GM12801 (cell line): ENCODE measurements around the gene JAGN1.

ENCODE experiments used
- CTCF ChIP-seq: IDR thresholded peaks from one replicate; pipeline ENCODE4 v1.5.1; 2011; ENCODE audit warnings: control low read depth; ENCODE audit not compliant: insufficient read length; ENCODE audit errors: extremely low read depth

The JAGN1 gene

GRCh38 chr3:9934235-9934621, 43.8 kb downstream of the JAGN1 start:
- no peak for TF ChIP-seq CTCF

DNA sequence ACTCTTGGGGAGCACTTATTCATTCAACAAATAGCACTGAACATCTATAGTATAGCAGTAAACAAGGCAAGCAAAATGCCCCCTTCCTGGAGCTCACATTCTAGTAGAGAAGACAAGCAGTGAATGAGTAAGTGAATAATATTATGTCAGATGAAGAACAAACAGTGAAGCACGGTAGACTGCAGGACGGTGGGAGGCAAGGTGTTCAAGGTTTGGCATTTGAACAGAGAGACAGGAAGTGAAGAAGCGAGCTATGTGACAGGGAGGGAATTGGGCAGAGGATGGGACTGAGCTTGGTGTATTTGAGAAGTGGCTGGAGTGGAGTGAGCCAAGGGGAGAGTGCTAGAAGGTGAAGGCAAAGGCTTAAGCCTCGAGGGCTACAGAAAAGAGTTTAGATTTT, 44.6 kb downstream of the JAGN1 start:
- TF ChIP-seq CTCF, result no peak

DNA sequence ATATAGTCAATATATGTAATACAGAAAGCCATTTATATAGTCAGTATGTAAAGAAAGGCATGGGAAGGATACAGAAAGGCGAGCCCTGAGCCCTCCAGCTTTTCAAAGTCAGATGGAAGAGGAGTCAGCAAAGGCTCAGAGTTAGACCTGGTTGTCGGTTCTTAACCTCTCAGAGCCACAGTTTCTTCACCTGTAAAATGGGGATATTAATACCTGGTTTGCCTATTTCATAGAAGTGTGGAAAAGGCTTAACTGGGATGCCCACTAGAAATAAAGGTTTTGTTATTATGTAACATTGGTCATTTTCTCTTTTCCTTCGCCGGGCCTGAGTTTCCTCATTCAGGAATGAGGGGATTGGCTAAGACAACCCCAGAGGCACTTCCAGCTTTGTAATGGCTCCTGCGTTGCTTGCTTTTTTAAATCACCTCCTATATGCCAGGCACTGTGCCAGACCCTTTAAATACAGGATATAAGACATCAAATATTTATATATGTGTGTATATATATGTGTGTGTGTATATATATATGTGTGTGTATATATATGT, 45.6 kb downstream of the JAGN1 start:
- no peak for TF ChIP-seq CTCF

DNA sequence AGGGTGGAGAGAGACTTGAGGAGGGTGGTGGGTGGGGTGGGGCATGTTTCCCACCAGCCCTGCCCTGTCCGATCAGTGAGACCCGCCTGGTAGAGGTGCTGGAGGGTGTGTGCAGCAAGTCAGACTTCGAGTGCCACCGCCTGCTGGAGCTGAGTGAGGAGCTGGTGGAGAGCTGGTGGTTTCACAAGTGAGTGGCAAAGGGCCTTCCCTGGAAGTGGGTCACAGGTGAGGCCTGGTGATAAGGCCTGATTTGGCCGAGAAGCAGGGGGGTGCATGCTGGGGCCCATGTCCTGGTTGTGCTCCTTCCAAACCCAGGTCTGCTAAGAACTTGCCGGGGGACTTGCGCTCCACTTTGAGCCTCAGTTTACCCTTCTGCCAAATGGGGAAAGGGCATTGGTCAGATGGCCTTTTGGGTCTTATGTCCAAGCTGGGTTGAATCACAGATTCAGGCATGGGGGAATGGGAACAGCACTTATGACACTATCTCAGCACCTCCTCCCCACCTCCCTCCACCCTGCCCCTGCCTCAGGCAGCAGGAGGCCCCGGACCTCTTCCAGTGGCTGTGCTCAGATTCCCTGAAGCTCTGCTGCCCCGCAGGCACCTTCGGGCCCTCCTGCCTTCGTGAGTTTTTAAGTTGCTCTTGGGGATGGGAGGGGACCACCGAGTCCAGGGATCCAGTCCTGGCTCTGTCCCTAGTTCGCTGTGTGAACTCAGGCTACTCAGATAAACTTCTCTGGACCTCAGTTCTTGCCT, 47.3 kb downstream of the JAGN1 start:
- no peak for TF ChIP-seq CTCF

- no peak for TF ChIP-seq CTCF
Measured at GRCh38 chr3:9938966-9939365, 48.6 kb downstream of the JAGN1 start.

- no peak for TF ChIP-seq CTCF
Measured at GRCh38 chr3:9940746-9941145, 50.3 kb downstream of the JAGN1 start.

DNA sequence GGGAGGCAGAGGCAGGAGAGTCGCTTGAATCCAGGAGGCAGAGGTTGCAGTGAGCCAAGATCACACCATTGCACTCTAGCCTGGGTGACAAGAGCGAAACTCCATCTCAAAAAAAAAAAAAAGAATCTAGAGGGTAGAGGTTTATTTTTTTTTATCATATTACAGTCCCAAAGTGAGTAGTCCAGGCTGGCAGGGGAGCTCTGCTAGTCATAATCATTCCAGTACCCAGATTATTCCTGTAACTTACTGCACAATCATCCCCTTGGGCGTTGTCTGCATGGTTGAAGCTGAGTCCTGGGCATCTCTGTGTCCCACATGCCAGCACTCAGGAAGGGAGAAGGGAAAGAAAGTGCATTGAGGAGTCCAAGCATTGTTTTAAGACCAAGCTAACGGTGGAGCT, 51.8 kb downstream of the JAGN1 start:
- TF ChIP-seq CTCF, result no peak
